ENCODE measurements around the gene TMEM18. TPM values are rescaled to one million over a fixed set of nuclear protein-coding genes. Genes with fewer than 3 reads are reported as not detected.
A peak's percentile ranks its signal among the peaks of the same experiment; 100 is the strongest.

TMEM18 gene
- total and polyA plus RNA-seq, 2 of the 13 experiments (the other 11 are each of a cell fraction or from before 2014, with no cell fraction given), result 45.9 to 49.4 TPM

GRCh38 chr2:677056-677958 lies at the start of gene TMEM18 (continued):
- TF ChIP-seq CSRNP1 (CRISPR knock-in tag; IDR thresholded peaks at IDR 0.05) (peak; percentile 79), NRL (CRISPR knock-in tag; IDR thresholded peaks at IDR 0.05; ENCODE audit: borderline replicate concordance) (0 out of 2 replicates have a peak, but pooled peaks have one; percentile 64), ZBTB42 (CRISPR knock-in tag; IDR thresholded peaks at IDR 0.05) (peak; percentile 87), ZNF180 (CRISPR knock-in tag; IDR thresholded peaks at IDR 0.05; ENCODE audit: borderline replicate concordance, low read depth) (no peak), NCOR1 (IDR thresholded peaks at IDR 0.05; ENCODE audit: borderline replicate concordance, low read length) (no peak), AHDC1 (CRISPR knock-in tag; IDR thresholded peaks at IDR 0.05; ENCODE audit: borderline replicate concordance) (peak; percentile 85), ZFP36 (IDR thresholded peaks at IDR 0.05; ENCODE audit: borderline replicate concordance, low read depth, low read length, partially characterized antibody) (no peak), GPN1 (CRISPR knock-in tag; IDR thresholded peaks at IDR 0.05; ENCODE audit: borderline replicate concordance) (peak; percentile 49; the same call in 1 of the 2 replicates), ZNF883 (CRISPR knock-in tag; IDR thresholded peaks at IDR 0.05; ENCODE audit: not compliant biosample characterization) (peak; percentile 88), ZNF589 (CRISPR knock-in tag; conservative IDR thresholded peaks at IDR 0.05) (0 out of 2 replicates have a peak, but pooled peaks have one; percentile 25), SMAD9 (CRISPR knock-in tag; IDR thresholded peaks at IDR 0.05) (no peak), ZFAT (CRISPR knock-in tag; conservative IDR thresholded peaks at IDR 0.05) (no peak; the same call in 1 of the 2 replicates), ZNF816 (CRISPR knock-in tag; IDR thresholded peaks at IDR 0.05; ENCODE audit: borderline replicate concordance) (no peak; the same call in 1 of the 2 replicates), IKZF1 (IDR thresholded peaks at IDR 0.05) (no peak), ERF (CRISPR knock-in tag; IDR thresholded peaks at IDR 0.05) (peak; percentile 70)
- TF ChIP-seq, protein P1, sequence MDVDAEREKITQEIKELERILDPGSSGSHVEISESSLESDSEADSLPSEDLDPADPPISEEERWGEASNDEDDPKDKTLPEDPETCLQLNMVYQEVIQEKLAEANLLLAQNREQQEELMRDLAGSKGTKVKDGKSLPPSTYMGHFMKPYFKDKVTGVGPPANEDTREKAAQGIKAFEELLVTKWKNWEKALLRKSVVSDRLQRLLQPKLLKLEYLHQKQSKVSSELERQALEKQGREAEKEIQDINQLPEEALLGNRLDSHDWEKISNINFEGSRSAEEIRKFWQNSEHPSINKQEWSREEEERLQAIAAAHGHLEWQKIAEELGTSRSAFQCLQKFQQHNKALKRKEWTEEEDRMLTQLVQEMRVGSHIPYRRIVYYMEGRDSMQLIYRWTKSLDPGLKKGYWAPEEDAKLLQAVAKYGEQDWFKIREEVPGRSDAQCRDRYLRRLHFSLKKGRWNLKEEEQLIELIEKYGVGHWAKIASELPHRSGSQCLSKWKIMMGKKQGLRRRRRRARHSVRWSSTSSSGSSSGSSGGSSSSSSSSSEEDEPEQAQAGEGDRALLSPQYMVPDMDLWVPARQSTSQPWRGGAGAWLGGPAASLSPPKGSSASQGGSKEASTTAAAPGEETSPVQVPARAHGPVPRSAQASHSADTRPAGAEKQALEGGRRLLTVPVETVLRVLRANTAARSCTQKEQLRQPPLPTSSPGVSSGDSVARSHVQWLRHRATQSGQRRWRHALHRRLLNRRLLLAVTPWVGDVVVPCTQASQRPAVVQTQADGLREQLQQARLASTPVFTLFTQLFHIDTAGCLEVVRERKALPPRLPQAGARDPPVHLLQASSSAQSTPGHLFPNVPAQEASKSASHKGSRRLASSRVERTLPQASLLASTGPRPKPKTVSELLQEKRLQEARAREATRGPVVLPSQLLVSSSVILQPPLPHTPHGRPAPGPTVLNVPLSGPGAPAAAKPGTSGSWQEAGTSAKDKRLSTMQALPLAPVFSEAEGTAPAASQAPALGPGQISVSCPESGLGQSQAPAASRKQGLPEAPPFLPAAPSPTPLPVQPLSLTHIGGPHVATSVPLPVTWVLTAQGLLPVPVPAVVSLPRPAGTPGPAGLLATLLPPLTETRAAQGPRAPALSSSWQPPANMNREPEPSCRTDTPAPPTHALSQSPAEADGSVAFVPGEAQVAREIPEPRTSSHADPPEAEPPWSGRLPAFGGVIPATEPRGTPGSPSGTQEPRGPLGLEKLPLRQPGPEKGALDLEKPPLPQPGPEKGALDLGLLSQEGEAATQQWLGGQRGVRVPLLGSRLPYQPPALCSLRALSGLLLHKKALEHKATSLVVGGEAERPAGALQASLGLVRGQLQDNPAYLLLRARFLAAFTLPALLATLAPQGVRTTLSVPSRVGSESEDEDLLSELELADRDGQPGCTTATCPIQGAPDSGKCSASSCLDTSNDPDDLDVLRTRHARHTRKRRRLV (CRISPR knock-in tag; IDR thresholded peaks at IDR 0.05), result peak; percentile 92

Data from HepG2 (cell line).